Measurements from ENCODE around the gene ZNF254.

DNA sequence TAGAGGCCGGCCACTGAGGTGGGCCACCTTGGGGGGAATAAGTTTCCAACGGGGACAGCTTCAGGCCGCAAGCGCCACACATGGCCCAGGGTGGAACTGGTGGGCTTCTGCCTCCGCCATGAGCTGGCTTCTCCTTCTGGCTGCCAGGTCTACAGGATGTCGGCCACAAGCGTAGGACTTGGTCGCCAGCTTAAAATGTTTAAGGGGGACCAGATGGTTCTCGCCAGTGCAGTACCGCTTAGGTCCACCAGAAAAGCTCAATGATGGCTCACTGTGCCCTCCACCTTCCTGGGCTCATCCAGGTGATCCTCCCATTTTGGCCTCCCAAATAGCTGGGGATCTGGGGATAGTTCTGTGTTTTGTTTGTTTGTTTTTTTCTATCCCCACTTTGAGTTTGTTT is 38.7 kb upstream of the ZNF254 start:
- TF ChIP-seq POLR2AphosphoS5 (IDR thresholded peaks at IDR 0.05; ENCODE audit: borderline replicate concordance, low read depth, low read length) (no peak), EZH2 (IDR thresholded peaks at IDR 0.05) (no peak), FOXP2 (optimal IDR thresholded peaks at IDR 0.05; ENCODE audit: control extremely low read depth, extremely low read length, insufficient read depth) (no peak)
